Activated CD4-positive, alpha-beta T cell treated with anti-CD3 and anti-CD28 coated beads for 1 hour (primary cell): ENCODE results near the gene CEP126.
"Not testable (repeated sequence)": the region's sequence is repeated elsewhere in the genome, so short reads cannot be mapped to it uniquely, and the experiment has no call there.

ENCODE experiments used
- DNase-seq: peaks from one replicate; pipeline ENCODE4 v3.0.0-alpha.2; 2020

CEP126 gene

DNA sequence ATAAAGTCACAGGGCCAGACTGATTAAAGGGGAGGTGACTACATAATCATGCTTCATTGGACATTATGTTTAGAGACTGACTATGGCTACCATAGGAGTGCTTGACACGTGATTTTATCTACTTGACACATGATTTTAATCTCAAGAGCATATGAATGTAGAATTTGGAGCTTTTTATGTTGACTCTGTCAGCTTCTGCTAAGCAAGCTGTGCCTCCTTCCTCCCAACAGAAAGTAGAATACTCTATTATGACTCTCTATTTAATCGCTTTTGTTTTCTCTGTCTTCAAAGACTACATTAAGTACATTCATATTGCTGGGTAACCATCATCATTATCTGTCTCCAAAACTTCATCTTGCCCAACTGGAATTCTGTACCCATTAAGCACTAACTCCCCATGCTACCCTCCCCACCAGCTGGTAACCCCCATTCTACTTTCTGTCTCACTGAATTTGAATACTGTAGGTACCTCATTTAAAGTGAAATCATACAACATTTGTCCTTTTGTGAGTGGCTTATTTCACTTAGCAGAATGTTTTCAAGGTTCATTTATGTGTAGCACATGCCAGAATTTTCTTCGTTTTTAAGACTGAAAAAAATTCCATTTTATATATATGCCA, 26.2 kb downstream of the CEP126 start:
- no peak for DNase-seq

DNA sequence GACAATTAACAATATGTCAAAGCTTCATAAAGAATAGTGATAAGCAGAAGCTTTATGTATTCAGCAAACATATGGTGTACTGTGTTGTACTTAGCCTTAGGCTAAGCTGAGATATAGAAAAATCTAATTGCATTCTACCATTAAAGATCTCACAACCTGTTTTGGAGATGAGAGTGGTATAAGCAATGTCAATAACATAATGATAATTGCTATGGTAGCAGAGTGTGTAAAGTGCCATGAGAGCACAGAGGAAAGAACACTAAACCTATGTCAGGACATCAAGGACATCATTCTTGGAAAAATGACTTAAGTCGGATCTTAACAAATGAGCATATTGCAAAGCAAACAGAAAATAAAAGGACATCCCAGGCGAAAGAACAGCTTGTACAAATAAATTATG, 30.1 kb downstream of the CEP126 start:
- no peak for DNase-seq

DNA sequence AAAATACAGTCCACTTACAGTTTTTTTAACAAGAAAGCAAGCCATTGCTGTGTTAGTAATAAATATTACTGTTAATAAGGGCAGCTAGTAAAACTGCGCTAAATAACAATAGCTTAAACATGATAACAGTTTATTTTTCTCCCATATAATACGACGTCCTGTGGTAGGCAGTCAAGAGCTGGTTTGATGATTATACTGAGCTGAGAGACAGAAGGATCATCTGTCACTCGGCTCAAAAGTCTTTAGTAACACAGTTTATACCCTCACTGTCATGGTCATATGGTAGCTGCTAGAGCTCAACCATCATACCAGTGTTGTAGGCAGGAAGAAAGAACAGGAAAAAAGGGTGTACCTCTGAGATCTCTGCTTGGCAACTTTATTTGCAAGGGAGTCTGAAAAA, 30.6 kb downstream of the CEP126 start:
- no peak for DNase-seq

DNA sequence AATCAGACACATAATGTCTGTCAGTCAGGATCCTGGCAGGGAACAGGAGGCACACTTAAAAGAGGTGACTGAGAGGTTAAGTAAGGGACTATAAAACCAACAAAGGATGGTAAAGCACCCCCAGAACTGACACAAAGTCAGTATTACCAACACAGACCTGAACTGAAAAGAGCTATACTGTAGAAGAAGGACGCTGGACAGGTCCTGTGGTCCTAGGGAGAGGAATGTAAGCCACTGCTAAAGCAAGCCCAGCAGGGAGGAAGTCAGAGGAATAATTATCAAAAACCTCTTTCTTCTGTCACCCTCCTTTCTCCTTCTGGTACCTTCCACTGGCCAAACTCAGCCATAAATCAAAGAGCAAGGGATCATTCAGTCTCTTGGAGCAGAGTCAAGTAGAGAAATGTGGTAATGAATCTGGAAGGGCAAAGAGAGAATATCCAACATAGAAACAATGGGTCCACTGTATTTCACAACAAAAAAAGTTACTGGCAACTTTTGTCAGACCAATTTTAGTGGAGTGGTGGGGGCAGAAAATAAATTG, 34.9 kb downstream of the CEP126 start:
- DNase-seq: no peak

DNA sequence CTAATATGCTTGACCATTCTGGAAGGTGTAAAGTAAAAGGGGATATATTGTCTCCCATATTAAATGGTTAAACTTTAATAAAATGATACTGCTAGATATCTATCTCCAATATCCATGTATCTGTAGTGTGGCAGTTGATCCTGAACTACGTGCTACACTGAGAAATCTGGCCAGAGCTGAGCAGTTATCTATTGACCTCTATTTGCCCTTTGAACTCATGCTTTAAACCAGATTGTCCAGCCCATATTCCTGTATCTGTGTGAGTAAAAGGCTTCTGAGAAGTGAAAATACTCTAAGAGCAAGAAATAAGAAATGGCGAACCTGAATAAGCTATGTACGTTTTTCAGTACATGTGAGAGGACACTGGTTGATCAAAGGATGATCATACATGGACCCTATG, 40.5 kb downstream of the CEP126 start:
- no peak for DNase-seq

DNA sequence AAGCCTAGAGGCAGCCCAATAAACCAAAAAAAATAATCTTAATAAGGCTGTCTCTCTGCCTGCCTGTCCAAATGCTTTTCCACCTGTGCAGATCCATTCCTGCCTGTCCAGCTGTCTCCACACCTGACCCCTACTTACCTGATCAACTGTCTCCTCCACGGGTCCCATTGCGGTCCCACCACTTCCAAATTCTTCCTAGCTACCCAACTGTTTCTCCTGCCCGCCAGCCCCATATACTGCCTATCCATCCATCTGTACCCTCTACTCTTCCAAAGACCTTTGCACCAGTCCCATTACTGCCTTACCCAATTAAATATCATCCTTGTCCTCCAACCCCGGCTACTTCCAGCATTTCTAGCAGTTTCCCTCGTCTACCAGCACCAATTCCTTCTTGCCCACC, 40.9 kb downstream of the CEP126 start:
- DNase-seq: no peak

DNA sequence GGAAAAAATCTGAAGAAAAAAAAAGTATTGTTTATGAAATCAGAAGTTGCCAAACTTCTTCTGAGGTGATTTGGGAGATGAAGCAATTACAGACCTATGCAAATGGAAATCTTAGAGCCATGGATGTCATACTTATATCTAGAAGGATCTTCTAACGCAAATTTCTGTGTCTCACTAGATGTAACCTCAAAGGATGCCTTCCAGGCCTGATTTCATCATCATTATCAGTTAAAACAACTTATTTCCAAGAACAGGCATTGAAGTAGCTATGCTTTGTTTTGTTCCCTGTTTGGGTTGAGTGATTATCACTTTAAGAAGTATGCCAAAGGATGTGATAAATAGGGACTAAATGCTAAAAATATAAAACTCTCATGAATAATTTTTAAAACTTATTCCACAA, 45.4 kb downstream of the CEP126 start:
- DNase-seq: no peak

DNA sequence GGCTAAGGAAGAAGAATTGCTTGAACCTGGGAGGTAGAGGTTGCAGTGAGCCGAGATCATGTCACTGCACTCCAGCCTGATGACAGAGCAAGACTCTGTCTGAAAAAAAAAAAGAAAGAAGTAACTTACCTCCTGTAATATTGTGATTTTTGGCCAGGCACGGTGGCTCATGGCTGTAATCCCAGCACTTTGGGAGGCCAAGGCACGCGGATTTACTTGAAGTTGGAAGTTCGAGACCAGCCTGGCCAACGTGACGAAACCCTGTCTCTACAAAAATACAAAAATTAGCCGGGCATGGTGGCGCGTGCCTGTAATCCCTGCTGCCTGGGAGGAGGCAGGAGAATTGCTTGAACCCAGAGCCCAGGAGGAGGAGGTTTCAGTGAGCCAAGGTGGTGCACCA, 49.4 kb downstream of the CEP126 start:
- DNase-seq: not testable (repeated sequence)

DNA sequence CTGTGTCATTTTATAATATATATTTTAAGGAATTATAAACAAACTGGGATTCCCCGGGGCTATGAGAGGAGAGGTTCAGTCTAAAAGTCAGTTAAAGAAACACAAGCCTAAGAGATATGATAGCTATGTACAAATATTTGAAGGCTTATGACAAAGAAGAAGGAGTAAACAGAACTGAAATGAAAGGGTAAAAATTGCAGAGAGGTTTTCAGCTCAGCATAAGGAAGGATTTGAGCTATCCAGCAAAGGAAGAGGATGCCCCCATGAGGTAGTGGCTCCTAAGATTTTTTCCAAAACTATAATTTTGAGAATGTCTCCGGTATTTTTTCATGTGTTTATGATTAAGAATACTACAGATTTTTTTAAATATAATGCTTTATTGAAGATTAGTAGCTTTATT, 59.4 kb downstream of the CEP126 start:
- DNase-seq: no peak

DNA sequence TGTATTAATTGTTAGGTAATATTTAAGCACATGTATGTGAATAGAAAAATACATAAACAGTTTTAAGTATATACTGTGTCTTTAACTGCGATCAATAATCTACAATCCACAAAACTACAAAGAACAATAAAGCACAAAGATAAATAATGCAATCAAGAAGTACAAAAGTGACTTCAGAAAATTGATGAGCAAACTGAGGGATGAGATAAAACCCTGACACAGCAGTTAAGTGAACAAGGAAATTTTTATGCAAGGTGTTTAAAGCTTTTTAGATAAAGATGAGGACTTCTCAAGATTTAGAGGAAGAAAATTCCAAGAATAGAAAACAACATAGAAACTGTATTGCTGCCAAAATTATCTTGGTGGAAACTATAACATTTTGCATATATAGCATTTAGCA, 60.0 kb downstream of the CEP126 start:
- no peak for DNase-seq

DNA sequence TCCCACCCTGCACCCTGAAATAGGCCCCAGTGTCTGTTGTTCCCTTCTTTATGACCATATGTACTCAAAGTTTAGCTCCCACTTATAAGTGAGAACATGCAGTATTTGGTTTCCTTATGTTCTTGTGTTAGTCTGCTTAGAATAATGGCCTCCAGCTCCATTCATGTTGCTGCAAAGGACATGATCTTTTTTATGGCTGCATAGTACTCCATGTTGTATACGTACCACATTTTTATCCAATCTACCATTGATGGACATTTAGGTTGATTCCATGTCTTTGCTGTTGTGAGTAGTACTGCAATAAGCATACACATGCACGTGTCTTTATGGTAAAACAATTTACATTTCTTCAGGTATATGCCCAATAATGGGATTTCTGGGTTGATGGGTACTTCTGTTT, 60.9 kb downstream of the CEP126 start:
- no peak for DNase-seq

DNA sequence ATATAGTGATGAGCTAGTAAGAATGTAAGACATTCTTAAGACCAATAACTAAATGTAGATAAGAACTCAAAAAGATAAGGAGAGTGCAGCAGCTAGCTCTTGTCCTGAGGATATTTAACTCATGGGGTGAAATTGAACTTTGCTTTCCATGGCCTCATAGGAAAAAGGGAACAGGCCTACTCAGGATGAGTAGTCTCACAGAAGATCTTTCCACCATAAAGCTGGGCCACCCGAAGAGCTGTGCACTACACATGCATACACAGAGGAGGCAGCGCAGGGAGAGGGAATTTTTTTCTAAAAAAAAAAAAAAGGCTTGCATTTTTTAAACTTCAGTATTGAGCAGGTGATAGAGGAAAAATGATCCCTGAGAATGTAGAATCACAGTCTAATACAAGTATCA, 72.6 kb downstream of the CEP126 start:
- no peak for DNase-seq

DNA sequence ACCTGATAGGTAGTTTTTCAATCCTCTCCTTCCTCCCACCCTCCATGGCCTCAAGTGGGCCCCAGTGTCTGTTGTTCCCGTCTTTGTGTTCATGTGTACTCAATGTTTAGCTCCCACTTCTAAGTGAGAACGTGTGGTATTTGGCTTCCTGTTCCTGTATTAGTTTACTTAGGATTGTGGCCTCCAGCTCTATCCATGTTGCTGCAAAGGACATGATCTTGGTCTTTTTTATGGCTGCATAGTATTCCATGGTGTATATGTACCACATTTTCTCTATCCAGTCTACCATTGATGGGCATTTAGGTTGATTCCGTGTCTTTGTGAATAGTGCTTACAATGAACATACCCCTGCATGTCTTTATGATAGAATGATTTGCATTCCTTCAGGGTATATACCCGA, 78.4 kb downstream of the CEP126 start:
- DNase-seq: no peak

DNA sequence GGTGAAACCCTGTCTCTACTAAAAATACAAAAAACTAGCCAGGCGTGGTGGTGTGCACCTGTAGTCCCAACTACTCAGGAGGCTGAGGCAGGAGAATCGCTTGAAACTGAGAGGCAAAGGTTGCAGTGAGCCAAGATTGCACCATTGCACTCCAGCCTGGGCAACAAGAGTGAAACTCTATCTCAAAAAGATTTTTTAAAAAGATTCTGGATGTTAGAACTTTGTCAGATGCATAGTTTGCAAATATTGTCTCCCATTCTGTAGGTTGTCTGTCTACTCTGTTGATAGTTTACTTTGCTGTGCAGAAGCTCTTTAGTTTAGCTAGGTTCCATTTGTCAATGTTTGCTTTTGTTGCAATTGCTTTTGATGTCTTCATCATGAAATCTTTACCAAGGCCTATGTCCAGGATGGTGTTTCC, 79.3 kb downstream of the CEP126 start:
- DNase-seq: not testable (repeated sequence)

DNA sequence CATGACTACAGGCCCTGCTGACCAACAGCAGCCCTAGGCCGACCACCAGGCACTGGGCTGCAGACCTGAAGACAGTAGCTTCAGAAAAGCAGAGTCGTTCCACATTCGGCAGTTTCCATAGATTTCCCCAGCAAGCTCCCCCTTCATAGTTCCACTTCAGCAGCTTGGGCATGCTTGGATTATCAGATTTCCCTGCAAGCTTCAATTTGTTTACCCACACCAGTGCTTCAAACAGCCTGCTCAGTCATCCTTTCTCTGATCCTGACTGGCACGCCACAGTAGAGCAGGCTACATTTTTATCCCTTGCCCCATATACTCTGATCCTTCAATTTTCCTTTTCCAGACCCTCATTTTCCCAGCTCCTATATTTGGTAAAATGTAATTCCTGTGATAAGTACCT, 81.3 kb downstream of the CEP126 start:
- DNase-seq: no peak

DNA sequence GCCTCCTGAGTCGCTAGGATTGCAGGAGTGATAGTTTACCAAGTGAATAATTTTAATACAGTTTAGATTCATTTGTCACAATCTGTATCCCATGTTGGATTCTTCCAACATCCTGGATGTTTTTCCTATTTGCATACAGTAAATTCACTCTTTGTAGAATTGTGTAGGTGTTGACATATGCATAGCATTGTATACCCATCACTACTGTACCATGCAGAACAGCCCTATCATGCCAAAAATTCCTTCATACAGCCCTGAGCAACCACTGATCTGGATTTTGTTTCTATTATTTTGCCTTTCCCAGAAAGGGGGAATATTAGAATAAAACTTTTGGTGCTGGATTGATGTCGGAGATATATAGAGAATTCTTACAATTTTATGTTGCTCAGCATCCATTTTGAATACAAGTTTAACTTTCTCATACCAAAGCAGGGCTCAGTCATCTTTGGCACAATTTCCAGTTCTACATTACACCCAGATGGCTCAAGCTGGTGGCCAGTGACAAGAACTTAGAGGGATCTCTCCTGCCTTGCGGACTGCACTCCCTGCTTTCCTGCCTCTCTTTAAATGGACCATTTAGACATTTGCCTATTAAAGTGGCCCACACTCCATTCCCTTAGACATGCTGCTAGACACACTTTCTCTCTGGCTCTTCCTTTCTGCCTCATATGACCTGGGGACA, 87.0 kb downstream of the CEP126 start:
- no peak for DNase-seq

DNA sequence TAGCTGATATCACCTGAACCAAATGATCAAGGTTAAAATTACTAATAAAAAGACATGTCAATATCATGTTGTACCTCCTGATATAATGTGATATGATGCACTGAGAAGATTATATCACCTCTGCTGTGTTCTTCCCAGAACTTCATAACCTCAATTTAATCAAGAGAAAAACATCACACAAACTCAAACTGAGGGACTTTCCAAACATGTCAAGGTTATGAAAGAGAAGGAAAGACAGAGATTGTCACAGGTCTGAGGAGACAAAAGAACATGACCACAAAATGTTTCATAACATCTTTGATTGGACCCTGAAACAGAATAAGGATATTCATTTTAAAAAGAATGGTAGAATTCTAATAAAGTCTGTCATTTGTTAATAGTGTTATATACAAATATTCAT, 89.4 kb downstream of the CEP126 start:
- DNase-seq: no peak

DNA sequence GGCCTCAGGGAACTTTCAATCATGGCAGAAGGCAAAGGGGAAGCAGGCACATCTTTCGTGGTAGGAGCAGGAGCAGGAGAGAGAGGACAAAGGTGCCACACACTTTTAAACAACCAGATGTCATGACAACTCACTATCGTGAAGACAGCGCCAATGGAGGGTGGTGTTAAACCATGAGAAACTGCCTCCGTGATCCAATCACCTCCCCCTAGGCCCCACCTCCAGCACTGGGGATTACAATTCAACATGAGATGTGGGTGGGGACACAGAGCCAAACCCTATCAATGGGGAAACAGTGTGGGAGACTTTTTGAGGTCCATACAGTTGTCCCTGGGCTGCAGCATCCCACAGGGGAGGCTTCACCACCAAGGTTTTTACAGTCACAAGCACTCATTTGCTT, 90.5 kb downstream of the CEP126 start:
- no peak for DNase-seq

DNA sequence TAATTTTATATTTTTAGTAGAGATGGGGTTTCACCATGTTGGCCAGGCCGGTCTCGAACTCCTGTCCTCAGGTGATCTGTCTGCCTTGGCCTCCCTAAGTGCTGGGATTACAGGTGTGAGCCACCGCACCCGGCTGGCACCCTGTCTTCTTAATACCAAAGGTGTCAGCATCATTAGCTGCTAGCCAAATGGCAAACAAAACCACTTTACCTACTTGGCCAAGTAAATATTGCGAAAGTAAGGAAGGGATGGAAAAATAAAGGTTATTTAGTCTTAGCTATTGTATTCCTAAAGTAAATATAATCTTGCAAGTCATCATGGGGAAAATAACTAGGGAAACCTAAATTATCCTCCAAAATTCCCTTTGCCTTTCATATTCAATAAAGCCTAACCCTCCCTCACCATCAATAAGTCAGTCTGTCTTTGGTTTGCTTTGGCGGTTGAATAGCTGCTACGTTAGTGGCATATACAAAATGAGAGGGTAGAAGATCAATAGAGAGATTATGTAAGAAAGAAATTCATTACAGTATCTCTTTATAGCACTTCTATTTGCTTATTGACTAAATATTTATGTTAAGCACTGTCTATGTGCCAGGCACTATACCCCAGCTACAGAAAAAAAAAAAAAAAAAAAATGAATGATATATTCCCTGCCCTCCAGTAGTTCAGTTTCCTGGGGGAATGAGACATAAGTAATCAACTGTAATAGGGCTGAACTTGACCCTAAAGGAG, 92.2 kb downstream of the CEP126 start:
- no peak for DNase-seq

DNA sequence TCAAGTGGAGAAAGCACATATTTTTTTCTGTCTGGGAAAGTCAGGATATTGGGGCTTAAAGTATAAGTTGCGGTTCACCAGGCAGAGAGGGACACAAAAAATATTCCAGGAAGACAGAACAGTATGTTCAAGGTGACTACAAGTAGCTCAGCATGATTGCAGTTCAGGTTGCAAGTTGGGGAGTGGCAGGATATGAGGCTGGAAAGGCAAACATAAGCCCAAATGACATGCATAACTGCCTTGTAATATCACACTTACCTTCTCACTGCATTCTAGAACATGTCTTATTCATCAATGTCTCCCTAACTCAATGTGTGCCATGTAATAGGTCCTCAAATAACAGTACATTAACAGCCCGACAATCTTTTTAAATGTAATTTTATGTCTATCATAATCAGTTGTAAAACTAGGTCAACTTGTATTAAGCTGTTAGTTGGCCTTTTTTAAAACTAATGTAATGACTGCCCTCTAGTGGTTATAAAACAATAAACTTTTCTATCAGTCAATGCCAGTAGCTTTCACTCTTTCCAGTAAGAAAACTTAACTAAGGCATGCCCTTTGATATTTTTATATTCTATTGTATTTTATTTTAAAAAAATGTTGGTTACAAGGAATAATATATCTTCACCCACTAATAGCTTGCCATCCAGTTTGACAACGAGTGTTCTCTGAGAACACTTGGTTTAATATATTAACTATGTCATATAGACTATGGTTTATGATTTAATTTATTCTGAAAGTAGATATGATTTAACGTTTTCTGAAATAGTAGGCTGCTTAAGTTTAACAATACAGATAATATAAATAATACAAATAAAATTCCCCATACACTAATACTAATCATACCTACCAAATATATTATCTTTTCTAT, 93.0 kb downstream of the CEP126 start:
- DNase-seq: no peak

DNA sequence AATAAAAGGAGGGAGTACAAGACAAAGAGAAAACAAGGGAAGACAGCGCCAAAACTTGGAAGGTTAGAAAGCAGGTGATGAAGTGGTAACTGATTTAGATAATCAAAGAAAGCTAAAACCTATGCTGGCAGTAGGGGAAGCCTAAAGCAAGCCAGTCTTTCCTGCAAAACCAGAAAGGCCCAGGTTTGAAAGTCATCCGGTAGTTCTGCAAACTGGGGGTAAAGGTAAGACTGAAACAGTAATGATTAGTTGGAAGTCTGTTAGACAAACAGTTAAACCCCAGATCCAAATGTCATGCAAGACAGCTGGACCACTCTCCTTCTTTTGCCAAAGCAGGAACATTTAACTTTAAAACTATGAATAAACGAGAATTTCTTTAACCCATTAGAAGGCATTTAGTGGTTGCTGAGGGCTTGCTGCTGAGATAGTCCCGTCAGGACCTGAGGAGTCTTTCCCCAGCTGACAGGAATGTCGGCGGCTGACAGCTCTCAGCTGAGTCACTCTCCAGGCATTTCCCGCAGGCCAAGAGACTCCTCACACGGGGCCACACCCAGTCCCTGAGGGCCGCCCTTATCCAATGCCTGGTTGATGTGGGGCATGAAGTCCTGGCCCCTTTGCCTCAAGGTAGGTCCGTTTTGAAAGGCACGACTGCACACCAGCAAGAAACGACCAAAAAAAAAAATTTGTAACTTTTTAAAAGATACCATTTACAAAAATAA, 96.1 kb downstream of the CEP126 start:
- DNase-seq: no peak

DNA sequence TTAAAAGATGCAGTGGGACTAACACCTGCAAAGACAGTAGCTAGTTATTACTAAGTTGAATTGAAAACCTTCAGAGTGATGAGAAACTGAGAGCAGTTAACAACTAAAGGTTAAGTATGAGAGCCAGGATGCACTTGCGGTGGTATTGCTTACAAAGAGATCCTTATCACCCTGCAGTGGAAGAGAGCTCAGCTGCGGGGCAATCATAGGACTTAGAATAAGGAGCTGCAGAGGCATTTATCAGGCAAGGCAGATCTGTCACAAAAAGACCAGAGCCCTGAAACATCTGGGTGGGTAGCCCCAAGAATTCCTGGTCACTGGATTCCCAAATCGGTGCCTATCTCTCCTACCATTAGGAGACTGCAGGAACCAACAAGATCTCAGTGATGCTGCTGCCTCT, 98.1 kb downstream of the CEP126 start:
- no peak for DNase-seq
